Inflammatory macrophage treated with lipopolysaccharide for 4 hours (primary cell): ENCODE data around the gene CELF3.
"Not testable (repeated sequence)": the region's sequence is repeated elsewhere in the genome, so short reads cannot be mapped to it uniquely, and the experiment has no call there.

ENCODE experiments used
- DNase-seq: peaks from one replicate; pipeline ENCODE4 v3.0.0-alpha.2; 2020

CELF3 gene

DNA sequence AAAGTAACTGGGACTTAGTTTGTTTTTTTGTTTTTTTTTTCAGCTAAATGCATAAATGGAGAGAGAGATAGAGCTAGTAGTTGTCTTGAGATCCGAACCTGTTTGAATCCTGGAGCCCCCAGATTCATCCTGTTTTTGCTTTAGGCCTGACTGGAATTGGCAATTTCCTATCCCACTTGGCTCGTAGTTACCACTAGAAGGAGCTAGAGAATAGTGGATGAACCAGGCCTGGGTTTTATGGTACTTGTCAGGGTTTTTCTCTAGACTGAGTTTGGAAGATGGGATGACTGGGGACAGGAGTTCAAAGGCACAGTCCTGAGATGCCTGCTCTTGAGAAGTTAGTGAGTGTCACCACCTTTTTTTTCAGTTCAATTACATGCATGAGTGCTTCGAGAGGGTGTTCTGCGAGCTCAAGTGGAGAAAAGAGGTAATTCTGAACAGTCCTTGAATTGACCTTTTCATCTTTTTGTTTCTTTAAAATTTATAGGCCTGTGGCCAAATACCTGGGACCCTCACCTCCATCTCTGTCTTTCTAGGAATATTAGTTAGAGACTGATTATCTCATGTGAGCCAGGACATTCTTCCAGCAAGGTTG lies 23.4 kb downstream of the CELF3 start:
- peak; percentile 28 for DNase-seq

DNA sequence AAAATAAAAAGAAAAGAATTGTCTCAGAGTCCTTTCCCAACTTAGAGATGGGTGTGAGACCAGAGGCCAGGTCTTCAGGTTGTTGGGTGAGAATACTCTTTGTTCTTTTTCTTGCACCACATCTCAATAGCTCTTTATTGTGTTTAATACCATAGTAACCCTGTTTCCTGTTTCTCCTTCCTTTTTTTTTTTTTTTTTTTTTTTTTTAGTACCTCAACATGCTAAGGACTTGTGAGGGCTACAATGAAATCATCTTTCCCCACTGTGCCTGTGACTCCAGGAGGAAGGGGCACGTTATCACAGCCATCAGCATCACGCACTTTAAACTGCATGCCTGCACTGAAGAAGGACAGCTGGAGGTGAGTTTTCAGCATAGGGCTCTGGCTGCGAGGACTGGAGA lies 24.4 kb downstream of the CELF3 start:
- peak; percentile 28 for DNase-seq

DNA sequence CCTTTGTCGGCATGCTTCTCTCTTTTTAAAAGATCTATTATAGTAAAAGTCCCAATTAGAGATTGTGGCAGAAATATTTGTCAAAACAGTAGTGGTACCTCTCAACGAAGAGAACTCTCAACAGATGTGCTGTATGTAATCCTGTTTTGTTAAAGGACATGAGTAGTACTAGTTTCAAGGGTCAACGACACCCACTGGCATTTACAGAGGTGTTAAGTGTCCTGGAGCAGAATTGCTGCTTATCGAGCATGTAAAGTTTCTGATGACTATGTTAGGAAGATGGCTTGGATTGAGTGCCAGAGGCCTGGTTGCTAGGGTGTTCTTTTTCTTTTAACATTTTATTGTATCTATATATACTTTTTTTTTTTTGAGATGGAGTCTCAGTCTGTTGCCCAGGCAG lies 27.1 kb downstream of the CELF3 start:
- DNase-seq = no peak

DNA sequence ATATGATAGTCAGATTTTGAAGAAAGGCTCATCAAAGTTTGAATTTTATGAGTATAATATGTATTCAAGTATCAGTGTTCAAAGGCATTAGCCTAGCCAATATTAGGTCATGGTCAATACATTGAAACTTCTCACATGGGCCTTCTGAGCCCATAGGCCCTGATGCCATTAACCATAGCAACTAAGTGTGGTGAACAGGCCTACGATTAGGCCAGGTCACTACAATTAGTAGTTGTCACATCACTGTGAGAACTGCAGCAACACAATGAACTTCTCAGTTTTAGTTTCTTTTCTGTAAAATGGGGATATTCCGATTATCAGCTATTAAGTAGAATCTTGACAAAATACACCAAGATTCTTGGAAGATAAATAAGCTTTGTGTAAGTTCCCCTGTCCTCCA lies 30.0 kb downstream of the CELF3 start:
- DNase-seq = peak; percentile 51

DNA sequence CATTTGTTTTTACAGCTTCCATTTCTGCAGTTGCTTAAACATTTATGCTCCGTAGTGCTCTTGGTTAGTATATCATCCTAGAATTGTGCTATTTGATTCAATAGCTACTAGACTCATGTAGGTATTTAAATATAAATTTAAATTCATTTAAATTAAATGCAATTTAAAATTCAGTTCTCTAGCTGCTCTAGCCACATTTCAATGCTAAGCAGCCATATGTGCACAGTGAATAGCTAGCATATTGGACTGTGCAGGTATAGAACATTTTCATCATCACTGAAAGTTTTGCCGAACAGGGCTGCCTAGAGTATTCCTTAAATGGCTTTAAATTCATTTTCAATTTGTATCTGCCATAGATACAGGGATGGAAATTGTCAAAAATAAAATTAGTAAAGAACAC lies 32.5 kb downstream of the CELF3 start:
- DNase-seq = no peak

DNA sequence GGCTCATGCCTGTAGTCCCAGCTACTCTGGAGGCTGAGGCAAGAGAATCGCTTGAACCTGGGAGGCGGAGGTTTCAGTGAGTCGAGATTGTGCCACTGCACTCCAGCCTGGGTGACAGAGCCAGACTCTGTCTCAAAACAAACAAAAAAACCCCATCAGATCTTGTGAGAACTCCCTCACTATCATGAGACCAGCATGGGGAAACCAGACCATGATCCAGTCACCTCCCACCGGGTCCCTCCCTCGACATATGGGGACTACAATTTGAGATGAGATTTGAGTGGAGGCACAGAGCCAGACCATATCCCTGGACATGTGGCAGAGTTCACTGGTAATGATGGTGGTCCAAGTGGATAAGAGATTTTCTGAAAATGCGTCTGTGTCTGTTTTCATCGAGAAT lies 33.7 kb downstream of the CELF3 start:
- peak; percentile 50 for DNase-seq

DNA sequence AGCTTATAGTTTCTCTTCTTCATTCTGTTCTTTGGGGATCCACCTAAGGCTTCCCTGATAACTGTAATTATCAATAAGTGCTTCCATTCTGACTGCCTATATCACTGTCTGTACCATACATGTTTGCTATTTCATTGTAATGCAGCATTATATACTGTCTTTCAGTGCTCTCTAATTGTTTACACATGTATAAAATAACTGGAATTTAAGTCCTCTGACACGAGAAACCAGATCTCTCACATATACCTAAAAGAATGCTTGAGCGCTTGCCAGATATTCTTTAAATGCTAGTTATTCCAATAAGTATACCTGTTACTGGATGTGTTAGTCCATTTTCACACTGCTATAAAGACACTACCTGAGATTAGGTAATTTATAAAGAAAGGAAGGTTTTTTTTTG lies 34.7 kb downstream of the CELF3 start:
- DNase-seq = no peak

DNA sequence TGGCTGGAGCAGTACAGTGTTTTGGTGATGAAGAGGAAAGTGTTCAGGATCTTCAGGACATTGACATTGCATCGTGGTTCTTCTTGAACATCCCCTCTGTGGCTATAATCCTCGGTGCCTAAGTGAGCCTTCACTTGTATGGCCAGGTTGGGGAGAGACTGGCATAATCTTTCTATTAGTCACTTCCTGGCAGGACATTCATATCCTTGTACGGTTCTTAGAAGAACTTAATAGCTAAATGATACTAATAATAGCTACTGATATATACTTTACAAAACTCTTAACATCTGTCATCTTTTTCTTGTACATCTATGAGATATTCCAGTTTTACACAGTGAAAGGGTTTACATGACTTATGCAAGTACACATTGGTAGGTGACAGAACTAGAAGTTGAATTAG lies 35.8 kb downstream of the CELF3 start:
- peak; percentile 27 for DNase-seq

DNA sequence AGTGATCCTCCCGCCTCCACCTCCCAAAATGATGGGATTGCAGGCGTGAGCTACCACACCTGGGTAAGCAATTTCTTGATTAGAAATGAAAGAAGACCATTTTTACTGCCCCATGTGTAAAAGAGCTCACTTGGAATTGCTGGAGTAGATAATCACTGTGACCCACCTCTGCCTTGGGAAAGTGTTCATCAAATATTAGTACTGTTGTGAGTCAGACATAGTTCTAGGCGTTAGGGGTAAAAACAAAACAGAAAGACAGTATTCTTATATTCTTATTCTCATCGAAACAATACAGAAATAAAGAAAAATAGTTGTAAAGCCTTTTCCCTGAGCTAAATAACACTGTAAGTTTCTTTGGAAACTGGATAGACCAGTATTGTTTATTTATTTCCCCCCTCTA lies 36.2 kb downstream of the CELF3 start:
- DNase-seq = no peak

DNA sequence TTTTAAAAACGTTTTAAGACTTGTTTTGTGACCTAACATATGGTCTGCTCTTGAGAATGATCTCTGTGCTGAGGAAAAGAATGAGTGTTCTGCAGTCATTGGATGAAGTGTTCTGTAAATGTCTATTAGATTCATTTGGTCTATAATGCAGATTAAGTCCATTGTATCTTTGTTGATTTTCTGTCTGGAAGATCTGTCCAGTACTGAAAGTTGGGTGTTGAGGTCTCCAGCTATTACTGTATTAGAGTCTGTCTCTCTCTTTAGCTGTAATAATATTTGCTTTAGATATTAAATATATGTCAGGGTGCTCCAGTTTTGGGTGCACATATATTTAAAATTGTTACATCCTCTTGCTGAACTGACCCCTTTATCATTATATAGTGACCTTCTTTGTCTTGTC lies 43.2 kb downstream of the CELF3 start:
- no peak for DNase-seq

DNA sequence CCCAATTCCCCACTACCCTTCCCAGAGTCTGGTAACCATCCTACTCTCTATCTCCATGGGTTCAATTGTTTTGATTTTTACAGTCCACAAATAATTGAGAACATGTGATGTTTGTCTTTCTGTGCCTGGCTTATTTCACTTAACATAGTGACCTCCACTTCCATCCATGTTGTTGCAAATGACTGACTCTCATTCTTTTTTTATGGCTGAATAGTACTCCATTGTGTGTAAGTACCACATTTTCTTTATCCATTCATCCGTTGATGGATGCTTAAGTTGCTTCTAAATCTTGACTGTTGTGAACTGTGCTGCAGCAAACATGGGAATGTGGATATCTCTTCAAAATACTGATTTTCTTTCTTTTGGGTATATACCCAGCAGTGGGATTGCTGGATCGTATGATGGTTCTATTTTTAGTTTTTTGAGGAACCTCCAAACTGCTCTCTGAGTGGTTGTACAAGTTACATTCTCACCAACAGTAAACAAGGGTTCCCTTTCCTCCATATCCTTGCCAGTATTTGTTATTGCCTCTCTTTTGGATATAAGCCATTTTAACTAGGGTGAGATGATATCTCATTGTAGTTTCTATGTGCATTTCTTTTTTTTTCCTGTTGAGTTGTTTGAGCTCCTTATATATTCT lies 46.4 kb downstream of the CELF3 start:
- not testable (repeated sequence) for DNase-seq

DNA sequence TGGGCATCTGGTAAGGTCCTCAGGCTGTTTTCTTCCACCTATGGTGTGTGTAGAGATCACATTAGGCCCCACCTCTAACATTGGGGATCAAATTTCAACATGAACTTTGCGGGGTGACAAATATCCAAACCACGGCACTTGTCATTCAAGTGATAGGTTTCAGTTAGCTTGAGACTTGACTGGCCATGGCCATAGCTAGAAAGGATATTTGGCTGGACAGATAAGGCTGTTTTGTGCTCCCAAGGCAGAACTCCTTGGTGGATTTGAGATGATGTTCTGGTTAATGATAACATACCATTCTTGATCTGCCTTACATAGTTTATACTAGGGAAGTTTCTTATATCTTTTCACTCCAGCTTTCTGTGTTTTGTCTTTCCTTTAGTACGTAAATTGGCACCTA lies 48.5 kb downstream of the CELF3 start:
- DNase-seq = no peak

DNA sequence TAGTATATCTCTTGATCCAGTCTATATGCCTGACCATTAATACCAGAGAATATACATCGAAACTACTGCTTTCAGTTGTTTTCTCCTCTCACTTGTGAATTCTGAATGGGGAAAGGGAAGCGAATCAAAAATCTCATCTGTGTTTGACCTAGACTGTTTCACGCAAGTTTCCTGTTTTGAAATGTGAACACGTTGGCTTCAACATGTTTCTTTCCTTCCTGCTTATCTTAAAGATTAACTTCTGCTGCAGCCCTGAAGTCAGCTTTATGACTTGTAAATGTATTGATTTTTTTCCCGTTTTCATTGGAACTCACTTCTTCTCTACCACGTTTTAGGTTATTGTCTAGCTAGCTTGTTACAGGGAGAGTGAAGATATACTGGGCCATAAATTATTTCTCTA lies 54.9 kb downstream of the CELF3 start:
- peak; percentile 77 for DNase-seq

DNA sequence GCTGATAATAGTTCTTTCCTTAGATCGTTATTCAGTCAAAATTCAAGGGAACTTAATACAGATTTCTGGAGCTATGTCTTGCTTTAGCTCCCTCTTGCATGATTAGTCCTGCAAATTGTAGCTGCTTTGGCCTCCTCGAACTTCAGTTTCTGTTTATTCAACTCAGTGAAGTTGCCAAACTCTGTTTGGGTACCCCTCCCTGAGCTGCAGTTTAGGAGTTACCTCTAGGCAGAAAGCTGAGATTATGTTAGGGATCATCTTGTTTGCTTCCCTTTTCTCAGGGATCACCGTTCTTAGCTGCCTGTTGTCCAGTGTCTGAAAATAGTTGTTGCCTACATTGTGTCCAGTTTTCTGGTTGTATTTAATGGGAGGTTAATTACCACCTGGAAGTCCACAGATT lies 61.2 kb downstream of the CELF3 start:
- peak; percentile 45 for DNase-seq

DNA sequence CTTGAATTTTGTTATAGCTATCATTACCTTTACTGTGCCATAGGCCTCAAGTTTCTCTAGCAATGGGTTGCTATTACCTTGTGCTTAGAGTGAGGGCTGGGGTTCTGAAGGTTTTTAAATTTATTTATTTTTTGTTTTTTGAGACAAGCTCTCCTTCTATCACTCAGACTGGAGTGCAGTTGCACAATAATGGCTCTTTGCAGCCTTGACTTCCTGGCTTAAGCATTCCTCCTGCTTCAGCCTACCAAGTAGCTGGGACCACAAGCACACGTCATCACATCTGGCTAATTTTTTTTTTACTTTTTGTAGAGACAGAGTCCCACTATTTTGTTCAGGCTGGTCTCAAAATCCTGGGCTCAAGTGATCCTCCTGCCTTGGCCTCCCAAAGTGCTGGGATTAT lies 63.2 kb downstream of the CELF3 start:
- DNase-seq = peak; percentile 69
